ENCODE results near the gene LINC01488. TPM values are rescaled to one million over a fixed set of nuclear protein-coding genes. Genes with fewer than 3 reads are reported as not detected.

Gene LINC01488
- total and polyA plus RNA-seq, 2 experiments from 2014 or later, result not detected

- Histone ChIP-seq H3K79me2 (replicated peaks; ENCODE audit: insufficient read depth) (no peaks in the 10 kb centered on the region), H3K36me3 (ENCODE audit: insufficient read depth) (no peaks in the 10 kb centered on the region), H2AFZ (no peak overlapping the region), H3F3A (replicated peaks; ENCODE audit: low read depth) (no peaks in the 10 kb centered on the region), H4K20me1 (replicated peaks; ENCODE audit: insufficient read depth) (no peaks in the 10 kb centered on the region), H3K9me2 (ENCODE audit: insufficient read depth) (peaks cover 9% of the 10 kb centered on the region; the same call in 1 of the 2 replicates), H3K4me3 (no peak overlapping the region), H3K4me2 (no peak overlapping the region), H3K4me1 (ENCODE audit: insufficient read depth) (no peaks in the 10 kb centered on the region), H3K27ac (ENCODE audit: low read depth) (no peak overlapping the region), H3K27me3 (ENCODE audit: insufficient read depth) (no peaks in the 10 kb centered on the region)
- ATAC-seq (no peak), DNase-seq (ENCODE audit: low spot score) (no peak)
- Mint-ChIP-seq H3K4me1 (no peaks in the 10 kb centered on the region; the same call in 2 of the 3 replicates), H3K36me3 (ENCODE audit: low read depth) (peaks cover 33% of the 10 kb centered on the region), H3K27me3 (ENCODE audit: insufficient read depth, low read depth, poor library complexity) (peaks cover 13% of the 10 kb centered on the region), H3K4me3 (no peak overlapping the region), H3K27ac (no peak overlapping the region), H3K9me3 (peaks cover 37% of the 10 kb centered on the region)
- TF ChIP-seq, protein P1, sequence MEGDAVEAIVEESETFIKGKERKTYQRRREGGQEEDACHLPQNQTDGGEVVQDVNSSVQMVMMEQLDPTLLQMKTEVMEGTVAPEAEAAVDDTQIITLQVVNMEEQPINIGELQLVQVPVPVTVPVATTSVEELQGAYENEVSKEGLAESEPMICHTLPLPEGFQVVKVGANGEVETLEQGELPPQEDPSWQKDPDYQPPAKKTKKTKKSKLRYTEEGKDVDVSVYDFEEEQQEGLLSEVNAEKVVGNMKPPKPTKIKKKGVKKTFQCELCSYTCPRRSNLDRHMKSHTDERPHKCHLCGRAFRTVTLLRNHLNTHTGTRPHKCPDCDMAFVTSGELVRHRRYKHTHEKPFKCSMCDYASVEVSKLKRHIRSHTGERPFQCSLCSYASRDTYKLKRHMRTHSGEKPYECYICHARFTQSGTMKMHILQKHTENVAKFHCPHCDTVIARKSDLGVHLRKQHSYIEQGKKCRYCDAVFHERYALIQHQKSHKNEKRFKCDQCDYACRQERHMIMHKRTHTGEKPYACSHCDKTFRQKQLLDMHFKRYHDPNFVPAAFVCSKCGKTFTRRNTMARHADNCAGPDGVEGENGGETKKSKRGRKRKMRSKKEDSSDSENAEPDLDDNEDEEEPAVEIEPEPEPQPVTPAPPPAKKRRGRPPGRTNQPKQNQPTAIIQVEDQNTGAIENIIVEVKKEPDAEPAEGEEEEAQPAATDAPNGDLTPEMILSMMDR (conservative IDR thresholded peaks at IDR 0.05; ENCODE audit: low read depth in 2 of 2), result no peak
- TF ChIP-seq, protein P2, sequence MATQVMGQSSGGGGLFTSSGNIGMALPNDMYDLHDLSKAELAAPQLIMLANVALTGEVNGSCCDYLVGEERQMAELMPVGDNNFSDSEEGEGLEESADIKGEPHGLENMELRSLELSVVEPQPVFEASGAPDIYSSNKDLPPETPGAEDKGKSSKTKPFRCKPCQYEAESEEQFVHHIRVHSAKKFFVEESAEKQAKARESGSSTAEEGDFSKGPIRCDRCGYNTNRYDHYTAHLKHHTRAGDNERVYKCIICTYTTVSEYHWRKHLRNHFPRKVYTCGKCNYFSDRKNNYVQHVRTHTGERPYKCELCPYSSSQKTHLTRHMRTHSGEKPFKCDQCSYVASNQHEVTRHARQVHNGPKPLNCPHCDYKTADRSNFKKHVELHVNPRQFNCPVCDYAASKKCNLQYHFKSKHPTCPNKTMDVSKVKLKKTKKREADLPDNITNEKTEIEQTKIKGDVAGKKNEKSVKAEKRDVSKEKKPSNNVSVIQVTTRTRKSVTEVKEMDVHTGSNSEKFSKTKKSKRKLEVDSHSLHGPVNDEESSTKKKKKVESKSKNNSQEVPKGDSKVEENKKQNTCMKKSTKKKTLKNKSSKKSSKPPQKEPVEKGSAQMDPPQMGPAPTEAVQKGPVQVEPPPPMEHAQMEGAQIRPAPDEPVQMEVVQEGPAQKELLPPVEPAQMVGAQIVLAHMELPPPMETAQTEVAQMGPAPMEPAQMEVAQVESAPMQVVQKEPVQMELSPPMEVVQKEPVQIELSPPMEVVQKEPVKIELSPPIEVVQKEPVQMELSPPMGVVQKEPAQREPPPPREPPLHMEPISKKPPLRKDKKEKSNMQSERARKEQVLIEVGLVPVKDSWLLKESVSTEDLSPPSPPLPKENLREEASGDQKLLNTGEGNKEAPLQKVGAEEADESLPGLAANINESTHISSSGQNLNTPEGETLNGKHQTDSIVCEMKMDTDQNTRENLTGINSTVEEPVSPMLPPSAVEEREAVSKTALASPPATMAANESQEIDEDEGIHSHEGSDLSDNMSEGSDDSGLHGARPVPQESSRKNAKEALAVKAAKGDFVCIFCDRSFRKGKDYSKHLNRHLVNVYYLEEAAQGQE (IDR thresholded peaks at IDR 0.05; ENCODE audit: unreplicated experiment), result no peak
- no peak for TF ChIP-seq STAT1 (IDR thresholded peaks at IDR 0.05; ENCODE audit: unreplicated experiment)
- TF ChIP-seq, protein P3, sequence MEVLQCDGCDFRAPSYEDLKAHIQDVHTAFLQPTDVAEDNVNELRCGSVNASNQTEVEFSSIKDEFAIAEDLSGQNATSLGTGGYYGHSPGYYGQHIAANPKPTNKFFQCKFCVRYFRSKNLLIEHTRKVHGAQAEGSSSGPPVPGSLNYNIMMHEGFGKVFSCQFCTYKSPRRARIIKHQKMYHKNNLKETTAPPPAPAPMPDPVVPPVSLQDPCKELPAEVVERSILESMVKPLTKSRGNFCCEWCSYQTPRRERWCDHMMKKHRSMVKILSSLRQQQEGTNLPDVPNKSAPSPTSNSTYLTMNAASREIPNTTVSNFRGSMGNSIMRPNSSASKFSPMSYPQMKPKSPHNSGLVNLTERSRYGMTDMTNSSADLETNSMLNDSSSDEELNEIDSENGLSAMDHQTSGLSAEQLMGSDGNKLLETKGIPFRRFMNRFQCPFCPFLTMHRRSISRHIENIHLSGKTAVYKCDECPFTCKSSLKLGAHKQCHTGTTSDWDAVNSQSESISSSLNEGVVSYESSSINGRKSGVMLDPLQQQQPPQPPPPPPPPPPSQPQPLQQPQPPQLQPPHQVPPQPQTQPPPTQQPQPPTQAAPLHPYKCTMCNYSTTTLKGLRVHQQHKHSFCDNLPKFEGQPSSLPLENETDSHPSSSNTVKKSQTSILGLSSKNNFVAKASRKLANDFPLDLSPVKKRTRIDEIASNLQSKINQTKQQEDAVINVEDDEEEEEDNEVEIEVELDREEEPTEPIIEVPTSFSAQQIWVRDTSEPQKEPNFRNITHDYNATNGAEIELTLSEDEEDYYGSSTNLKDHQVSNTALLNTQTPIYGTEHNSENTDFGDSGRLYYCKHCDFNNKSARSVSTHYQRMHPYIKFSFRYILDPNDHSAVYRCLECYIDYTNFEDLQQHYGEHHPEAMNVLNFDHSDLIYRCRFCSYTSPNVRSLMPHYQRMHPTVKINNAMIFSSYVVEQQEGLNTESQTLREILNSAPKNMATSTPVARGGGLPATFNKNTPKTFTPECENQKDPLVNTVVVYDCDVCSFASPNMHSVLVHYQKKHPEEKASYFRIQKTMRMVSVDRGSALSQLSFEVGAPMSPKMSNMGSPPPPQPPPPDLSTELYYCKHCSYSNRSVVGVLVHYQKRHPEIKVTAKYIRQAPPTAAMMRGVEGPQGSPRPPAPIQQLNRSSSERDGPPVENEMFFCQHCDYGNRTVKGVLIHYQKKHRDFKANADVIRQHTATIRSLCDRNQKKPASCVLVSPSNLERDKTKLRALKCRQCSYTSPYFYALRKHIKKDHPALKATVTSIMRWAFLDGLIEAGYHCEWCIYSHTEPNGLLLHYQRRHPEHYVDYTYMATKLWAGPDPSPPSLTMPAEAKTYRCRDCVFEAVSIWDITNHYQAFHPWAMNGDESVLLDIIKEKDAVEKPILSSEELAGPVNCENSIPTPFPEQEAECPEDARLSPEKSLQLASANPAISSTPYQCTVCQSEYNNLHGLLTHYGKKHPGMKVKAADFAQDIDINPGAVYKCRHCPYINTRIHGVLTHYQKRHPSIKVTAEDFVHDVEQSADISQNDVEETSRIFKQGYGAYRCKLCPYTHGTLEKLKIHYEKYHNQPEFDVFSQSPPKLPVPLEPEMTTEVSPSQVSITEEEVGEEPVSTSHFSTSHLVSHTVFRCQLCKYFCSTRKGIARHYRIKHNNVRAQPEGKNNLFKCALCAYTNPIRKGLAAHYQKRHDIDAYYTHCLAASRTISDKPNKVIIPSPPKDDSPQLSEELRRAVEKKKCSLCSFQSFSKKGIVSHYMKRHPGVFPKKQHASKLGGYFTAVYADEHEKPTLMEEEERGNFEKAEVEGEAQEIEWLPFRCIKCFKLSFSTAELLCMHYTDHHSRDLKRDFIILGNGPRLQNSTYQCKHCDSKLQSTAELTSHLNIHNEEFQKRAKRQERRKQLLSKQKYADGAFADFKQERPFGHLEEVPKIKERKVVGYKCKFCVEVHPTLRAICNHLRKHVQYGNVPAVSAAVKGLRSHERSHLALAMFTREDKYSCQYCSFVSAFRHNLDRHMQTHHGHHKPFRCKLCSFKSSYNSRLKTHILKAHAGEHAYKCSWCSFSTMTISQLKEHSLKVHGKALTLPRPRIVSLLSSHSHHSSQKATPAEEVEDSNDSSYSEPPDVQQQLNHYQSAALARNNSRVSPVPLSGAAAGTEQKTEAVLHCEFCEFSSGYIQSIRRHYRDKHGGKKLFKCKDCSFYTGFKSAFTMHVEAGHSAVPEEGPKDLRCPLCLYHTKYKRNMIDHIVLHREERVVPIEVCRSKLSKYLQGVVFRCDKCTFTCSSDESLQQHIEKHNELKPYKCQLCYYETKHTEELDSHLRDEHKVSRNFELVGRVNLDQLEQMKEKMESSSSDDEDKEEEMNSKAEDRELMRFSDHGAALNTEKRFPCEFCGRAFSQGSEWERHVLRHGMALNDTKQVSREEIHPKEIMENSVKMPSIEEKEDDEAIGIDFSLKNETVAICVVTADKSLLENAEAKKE (CRISPR knock-in tag; IDR thresholded peaks at IDR 0.05), result no peak
- no peak for TF ChIP-seq POLR2AphosphoS5 (IDR thresholded peaks at IDR 0.05; ENCODE audit: low read depth)
- TF ChIP-seq ETS1 (IDR thresholded peaks at IDR 0.05), result no peak
- no peak for TF ChIP-seq JUNB (IDR thresholded peaks at IDR 0.05; ENCODE audit: unreplicated experiment)
- no peak for TF ChIP-seq ZNF114 (CRISPR knock-in tag; IDR thresholded peaks at IDR 0.05)
- no peak for TF ChIP-seq NANOG (IDR thresholded peaks at IDR 0.05; ENCODE audit: borderline replicate concordance)
- TF ChIP-seq CREB1 (CRISPR knock-in tag; IDR thresholded peaks at IDR 0.05; ENCODE audit: low read depth), result no peak
- no peak for TF ChIP-seq EZH2 (IDR thresholded peaks at IDR 0.05; ENCODE audit: low read depth, unreplicated experiment)
Observed at GRCh38 chr11:69514771-69515170, 33.3 kb downstream of the LINC01488 start.
